SK-N-SH treated with all-trans-retinoic acid at 6 μM for 48 hours (cell line): ENCODE measurements around the gene DNAJC1.

ENCODE experiments used
- ARNTL ChIP-seq: fragments of 450-650 bp; formaldehyde crosslinking; IDR thresholded peaks from 2 replicates; pipeline ENCODE4 v1.5.0; 2020; ENCODE audit warnings: low read depth, mild to moderate bottlenecking, moderate library complexity, borderline replicate concordance
- CSDC2 ChIP-seq: fragments of 250-450 bp; sonication (Bioruptor Pico); IDR thresholded peaks from 2 replicates; pipeline ENCODE4 v1.5.0; 2020; ENCODE audit warnings: mild to moderate bottlenecking, moderate library complexity
- ISL1 ChIP-seq: fragments of 250-450 bp; sonication (Bioruptor Pico); IDR thresholded peaks from 2 replicates; pipeline ENCODE4 v2.1.2; 2022; ENCODE audit warnings: mild to moderate bottlenecking, moderate library complexity
- RARB ChIP-seq: fragments of 250-450 bp; sonication (Bioruptor Pico); IDR thresholded peaks from 2 replicates; pipeline ENCODE4 v1.8.0; 2021; ENCODE audit warnings: mild to moderate bottlenecking, moderate library complexity
- SNAI2 ChIP-seq: fragments of 250-450 bp; sonication (Bioruptor Pico); IDR thresholded peaks from 2 replicates; pipeline ENCODE4 v1.5.0; 2020; ENCODE audit warnings: mild to moderate bottlenecking, moderate library complexity
- TCF4 ChIP-seq: fragments of 250-450 bp; sonication (Bioruptor Pico); IDR thresholded peaks from 2 replicates; pipeline ENCODE4 v1.8.0; 2021; ENCODE audit warnings: mild to moderate bottlenecking, moderate library complexity, borderline replicate concordance
- ZC3H10 ChIP-seq: fragments of 250-450 bp; sonication (Bioruptor Pico); IDR thresholded peaks from 2 replicates; pipeline ENCODE4 v1.5.1; 2021; ENCODE audit warnings: mild to moderate bottlenecking, moderate library complexity
- ZNF565 ChIP-seq: fragments of 450-650 bp; formaldehyde crosslinking; conservative IDR thresholded peaks from 2 replicates; pipeline ENCODE4 v1.5.0; 2020; ENCODE audit warnings: low read depth, mild to moderate bottlenecking, moderate library complexity
- TF ChIP-seq, protein P1 (sequence below): fragments of 250-450 bp; sonication (Bioruptor Pico); IDR thresholded peaks from 2 replicates; pipeline ENCODE4 v1.5.0; 2020; ENCODE audit warnings: mild to moderate bottlenecking, moderate library complexity
- TF ChIP-seq, protein P2 (sequence below): fragments of 250-450 bp; sonication (Bioruptor Pico); IDR thresholded peaks from 2 replicates; pipeline ENCODE4 v1.8.0; 2020; ENCODE audit warnings: mild to moderate bottlenecking, moderate library complexity, borderline replicate concordance
- TF ChIP-seq, protein P3 (sequence below): fragments of 250-450 bp; sonication (Bioruptor Pico); IDR thresholded peaks from 2 replicates; pipeline ENCODE4 v1.8.0; 2021; ENCODE audit warnings: low read depth, mild to moderate bottlenecking, moderate library complexity, borderline replicate concordance

DNA sequence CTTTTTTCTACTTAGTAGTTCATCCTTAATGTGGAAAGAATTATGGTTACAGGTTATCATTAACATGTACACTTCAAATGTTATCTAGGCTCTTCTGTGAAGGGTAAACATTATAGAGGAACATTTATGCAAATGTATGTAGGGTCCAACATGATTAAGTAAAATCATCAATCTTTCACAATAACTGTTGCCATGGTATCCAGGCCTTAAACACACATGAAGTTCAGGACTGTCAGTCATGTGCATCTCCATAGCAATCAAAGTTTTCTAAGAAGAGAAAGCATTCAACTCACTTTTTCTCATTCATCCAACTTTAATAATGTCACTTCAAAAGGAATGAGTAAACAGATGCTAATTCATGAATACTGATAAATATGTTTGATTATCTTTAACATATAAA lies 83.6 kb downstream of the DNAJC1 start:
- TF ChIP-seq ZC3H10 (CRISPR knock-in tag): no peak
- no peak for TF ChIP-seq TCF4 (CRISPR knock-in tag)
- no peak for TF ChIP-seq ZNF565
- TF ChIP-seq CSDC2: no peak
- no peak for TF ChIP-seq ARNTL (CRISPR knock-in tag)
- TF ChIP-seq, protein P1, sequence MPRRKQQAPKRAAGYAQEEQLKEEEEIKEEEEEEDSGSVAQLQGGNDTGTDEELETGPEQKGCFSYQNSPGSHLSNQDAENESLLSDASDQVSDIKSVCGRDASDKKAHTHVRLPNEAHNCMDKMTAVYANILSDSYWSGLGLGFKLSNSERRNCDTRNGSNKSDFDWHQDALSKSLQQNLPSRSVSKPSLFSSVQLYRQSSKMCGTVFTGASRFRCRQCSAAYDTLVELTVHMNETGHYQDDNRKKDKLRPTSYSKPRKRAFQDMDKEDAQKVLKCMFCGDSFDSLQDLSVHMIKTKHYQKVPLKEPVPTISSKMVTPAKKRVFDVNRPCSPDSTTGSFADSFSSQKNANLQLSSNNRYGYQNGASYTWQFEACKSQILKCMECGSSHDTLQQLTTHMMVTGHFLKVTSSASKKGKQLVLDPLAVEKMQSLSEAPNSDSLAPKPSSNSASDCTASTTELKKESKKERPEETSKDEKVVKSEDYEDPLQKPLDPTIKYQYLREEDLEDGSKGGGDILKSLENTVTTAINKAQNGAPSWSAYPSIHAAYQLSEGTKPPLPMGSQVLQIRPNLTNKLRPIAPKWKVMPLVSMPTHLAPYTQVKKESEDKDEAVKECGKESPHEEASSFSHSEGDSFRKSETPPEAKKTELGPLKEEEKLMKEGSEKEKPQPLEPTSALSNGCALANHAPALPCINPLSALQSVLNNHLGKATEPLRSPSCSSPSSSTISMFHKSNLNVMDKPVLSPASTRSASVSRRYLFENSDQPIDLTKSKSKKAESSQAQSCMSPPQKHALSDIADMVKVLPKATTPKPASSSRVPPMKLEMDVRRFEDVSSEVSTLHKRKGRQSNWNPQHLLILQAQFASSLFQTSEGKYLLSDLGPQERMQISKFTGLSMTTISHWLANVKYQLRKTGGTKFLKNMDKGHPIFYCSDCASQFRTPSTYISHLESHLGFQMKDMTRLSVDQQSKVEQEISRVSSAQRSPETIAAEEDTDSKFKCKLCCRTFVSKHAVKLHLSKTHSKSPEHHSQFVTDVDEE (CRISPR knock-in tag): no peak
- TF ChIP-seq, protein P2, sequence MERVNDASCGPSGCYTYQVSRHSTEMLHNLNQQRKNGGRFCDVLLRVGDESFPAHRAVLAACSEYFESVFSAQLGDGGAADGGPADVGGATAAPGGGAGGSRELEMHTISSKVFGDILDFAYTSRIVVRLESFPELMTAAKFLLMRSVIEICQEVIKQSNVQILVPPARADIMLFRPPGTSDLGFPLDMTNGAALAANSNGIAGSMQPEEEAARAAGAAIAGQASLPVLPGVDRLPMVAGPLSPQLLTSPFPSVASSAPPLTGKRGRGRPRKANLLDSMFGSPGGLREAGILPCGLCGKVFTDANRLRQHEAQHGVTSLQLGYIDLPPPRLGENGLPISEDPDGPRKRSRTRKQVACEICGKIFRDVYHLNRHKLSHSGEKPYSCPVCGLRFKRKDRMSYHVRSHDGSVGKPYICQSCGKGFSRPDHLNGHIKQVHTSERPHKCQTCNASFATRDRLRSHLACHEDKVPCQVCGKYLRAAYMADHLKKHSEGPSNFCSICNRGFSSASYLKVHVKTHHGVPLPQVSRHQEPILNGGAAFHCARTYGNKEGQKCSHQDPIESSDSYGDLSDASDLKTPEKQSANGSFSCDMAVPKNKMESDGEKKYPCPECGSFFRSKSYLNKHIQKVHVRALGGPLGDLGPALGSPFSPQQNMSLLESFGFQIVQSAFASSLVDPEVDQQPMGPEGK: no peak
- no peak for TF ChIP-seq RARB (CRISPR knock-in tag)
- no peak for TF ChIP-seq SNAI2 (CRISPR knock-in tag)
- TF ChIP-seq, protein P3, sequence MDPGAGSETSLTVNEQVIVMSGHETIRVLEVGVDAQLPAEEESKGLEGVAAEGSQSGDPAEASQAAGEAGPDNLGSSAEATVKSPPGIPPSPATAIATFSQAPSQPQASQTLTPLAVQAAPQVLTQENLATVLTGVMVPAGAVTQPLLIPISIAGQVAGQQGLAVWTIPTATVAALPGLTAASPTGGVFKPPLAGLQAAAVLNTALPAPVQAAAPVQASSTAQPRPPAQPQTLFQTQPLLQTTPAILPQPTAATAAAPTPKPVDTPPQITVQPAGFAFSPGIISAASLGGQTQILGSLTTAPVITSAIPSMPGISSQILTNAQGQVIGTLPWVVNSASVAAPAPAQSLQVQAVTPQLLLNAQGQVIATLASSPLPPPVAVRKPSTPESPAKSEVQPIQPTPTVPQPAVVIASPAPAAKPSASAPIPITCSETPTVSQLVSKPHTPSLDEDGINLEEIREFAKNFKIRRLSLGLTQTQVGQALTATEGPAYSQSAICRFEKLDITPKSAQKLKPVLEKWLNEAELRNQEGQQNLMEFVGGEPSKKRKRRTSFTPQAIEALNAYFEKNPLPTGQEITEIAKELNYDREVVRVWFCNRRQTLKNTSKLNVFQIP (CRISPR knock-in tag): no peak
- TF ChIP-seq ISL1 (CRISPR knock-in tag): no peak
